Measurements from ENCODE around the gene GSTA3. TPM values are rescaled to one million over a fixed set of nuclear protein-coding genes. Genes with fewer than 3 reads are reported as not detected.
"Not testable (repeated sequence)": the region's sequence is repeated elsewhere in the genome, so short reads cannot be mapped to it uniquely, and the experiment has no call there.

GSTA3 gene
- total RNA-seq, 1 experiment from 2014 or later = not detected

DNA sequence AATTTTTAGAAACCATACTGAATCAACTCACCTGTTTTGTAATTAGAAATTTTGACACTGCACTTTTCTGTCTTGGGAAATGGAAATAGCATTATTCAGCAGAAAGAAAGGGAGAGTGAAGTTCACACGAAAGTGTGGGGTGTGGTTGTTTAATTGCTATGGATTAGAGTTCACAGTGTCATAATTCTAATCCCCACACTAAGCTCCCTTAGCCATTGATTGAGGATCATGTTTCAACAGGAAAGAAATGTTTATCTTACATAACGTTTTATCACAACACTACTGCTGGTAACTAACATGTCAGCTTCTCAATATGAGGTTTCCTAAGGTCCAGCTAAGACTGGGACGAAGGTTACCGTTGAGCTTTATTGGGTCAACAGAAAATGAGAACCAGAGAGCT lies 37.5 kb downstream of the GSTA3 start:
- intact Hi-C loops (cut with micrococcal nuclease; ENCODE audit: unreplicated experiment) = no loop called here
- no peaks in the 10 kb centered on the region for H3K9me3 ChIP-seq (ENCODE audit: control insufficient read depth, insufficient read depth, low read depth, low read length)
- DNase-seq (ENCODE audit: low read depth, low spot score) = no peak
- no peaks in the 10 kb centered on the region for H3K36me3 ChIP-seq (ENCODE audit: control insufficient read depth, insufficient read depth, low read length)
- no peaks in the 10 kb centered on the region for H3K27me3 ChIP-seq (ENCODE audit: control insufficient read depth, insufficient read depth, low read length)
- TF ChIP-seq, protein P1, sequence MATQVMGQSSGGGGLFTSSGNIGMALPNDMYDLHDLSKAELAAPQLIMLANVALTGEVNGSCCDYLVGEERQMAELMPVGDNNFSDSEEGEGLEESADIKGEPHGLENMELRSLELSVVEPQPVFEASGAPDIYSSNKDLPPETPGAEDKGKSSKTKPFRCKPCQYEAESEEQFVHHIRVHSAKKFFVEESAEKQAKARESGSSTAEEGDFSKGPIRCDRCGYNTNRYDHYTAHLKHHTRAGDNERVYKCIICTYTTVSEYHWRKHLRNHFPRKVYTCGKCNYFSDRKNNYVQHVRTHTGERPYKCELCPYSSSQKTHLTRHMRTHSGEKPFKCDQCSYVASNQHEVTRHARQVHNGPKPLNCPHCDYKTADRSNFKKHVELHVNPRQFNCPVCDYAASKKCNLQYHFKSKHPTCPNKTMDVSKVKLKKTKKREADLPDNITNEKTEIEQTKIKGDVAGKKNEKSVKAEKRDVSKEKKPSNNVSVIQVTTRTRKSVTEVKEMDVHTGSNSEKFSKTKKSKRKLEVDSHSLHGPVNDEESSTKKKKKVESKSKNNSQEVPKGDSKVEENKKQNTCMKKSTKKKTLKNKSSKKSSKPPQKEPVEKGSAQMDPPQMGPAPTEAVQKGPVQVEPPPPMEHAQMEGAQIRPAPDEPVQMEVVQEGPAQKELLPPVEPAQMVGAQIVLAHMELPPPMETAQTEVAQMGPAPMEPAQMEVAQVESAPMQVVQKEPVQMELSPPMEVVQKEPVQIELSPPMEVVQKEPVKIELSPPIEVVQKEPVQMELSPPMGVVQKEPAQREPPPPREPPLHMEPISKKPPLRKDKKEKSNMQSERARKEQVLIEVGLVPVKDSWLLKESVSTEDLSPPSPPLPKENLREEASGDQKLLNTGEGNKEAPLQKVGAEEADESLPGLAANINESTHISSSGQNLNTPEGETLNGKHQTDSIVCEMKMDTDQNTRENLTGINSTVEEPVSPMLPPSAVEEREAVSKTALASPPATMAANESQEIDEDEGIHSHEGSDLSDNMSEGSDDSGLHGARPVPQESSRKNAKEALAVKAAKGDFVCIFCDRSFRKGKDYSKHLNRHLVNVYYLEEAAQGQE (IDR thresholded peaks at IDR 0.05; ENCODE audit: insufficient read depth in 1 of 2, low read depth in 2 of 2, low read length in 1 of 2) = no peak
- TF ChIP-seq, protein P2, sequence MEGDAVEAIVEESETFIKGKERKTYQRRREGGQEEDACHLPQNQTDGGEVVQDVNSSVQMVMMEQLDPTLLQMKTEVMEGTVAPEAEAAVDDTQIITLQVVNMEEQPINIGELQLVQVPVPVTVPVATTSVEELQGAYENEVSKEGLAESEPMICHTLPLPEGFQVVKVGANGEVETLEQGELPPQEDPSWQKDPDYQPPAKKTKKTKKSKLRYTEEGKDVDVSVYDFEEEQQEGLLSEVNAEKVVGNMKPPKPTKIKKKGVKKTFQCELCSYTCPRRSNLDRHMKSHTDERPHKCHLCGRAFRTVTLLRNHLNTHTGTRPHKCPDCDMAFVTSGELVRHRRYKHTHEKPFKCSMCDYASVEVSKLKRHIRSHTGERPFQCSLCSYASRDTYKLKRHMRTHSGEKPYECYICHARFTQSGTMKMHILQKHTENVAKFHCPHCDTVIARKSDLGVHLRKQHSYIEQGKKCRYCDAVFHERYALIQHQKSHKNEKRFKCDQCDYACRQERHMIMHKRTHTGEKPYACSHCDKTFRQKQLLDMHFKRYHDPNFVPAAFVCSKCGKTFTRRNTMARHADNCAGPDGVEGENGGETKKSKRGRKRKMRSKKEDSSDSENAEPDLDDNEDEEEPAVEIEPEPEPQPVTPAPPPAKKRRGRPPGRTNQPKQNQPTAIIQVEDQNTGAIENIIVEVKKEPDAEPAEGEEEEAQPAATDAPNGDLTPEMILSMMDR (IDR thresholded peaks at IDR 0.05) = no peak
- no peak for TF ChIP-seq SIN3A (IDR thresholded peaks at IDR 0.05; ENCODE audit: borderline replicate concordance, insufficient read depth, low read depth, low read length)
- no peak for TF ChIP-seq POLR2AphosphoS5 (IDR thresholded peaks at IDR 0.05; ENCODE audit: low read depth, low read length)
- TF ChIP-seq TCF7L2 (IDR thresholded peaks at IDR 0.05; ENCODE audit: low read depth, low read length) = no peak
- no peak overlapping the region for H3K27ac ChIP-seq (ENCODE audit: low read length)
- in situ Hi-C loops (cut with HindIII; ENCODE audit: low pct_unique_long_range_greater_than_20kb, low sequenced_read_pairs) = no loop called here
- BruUV-seq (replicated peaks) = no TSS peak
- no peak for ATAC-seq
- POLR2A ChIA-PET = no interaction called here
- no peak overlapping the region for H3K4me3 ChIP-seq (ENCODE audit: low read depth in 2 of 2, low read length in 2 of 2)
- CTCF ChIA-PET = no interaction called here
- H3K4me1 ChIP-seq (ENCODE audit: control insufficient read depth, insufficient read depth, low read length) = no peaks in the 10 kb centered on the region

DNA sequence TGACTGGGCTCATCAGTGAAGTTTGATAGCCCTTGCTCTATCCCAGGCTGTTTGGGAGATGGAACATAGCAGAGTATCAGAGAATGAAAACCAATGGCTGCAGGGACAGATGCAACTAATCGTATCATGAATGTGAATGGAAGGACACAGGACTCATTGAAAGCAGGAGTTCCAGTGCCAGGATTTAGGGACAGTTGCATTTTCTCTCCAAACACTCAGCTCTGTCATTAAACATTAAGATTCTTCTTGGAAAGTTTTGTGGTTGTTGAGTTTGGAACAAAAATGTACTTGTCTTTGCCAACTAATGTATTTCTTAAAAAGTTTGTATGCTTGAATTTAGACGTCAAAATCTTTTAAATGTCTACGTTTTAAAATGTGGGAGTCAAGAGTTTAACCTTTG lies 37.9 kb downstream of the GSTA3 start:
- ChIA-PET CTCF (no interaction called here), POLR2A (no interaction called here)

DNA sequence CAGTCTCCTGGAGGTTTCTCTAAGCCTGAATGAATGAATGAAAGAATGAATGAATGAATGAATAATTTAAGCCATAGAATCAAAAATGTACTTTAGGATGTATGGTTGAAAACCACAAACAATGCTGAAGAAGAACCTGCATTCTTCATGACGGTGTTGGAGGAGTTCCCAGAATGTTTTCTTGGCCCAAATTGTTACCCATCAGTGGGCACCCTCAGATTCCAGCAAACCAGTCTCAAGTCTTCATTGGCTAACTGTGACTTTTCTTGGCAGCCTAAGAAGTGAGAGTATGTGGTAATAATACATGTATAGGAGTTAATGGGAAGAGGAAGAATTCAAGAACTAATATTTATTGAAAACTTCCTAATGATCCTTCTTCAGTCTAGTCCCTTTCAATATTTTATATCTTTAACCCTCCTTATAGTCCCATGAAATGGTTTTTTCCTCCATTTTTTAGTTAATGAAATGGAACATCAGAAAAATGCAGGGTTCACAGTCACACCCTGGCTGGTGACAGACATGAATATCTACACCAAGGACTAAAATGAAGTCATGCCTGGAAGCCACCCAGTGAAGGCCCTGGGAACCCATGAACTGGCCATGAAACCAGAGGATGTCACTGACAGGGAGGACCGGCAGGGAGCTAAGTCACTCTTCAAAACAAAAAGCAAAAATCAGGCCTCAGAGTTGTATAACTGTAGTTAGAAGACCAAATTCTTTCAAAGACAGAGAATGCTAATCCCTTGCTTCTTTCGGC lies 39.0 kb downstream of the GSTA3 start:
- CTCF ChIA-PET; BruUV-seq (replicated peaks); intact Hi-C loops (cut with micrococcal nuclease; ENCODE audit: unreplicated experiment): not testable (repeated sequence)

More for the DNA sequence above, 37.9 kb downstream of the GSTA3 start:
- intact Hi-C loops (cut with micrococcal nuclease; ENCODE audit: unreplicated experiment) = no loop called here
- Histone ChIP-seq H3K27me3 (ENCODE audit: control insufficient read depth, insufficient read depth, low read length) (no peaks in the 10 kb centered on the region), H3K36me3 (ENCODE audit: control insufficient read depth, insufficient read depth, low read length) (no peaks in the 10 kb centered on the region), H3K4me1 (ENCODE audit: control insufficient read depth, insufficient read depth, low read length) (no peaks in the 10 kb centered on the region), H3K27ac (ENCODE audit: low read length) (no peak overlapping the region), H3K4me3 (ENCODE audit: low read depth in 2 of 2, low read length in 2 of 2) (no peak overlapping the region), H3K9me3 (ENCODE audit: control insufficient read depth, insufficient read depth, low read depth, low read length) (no peaks in the 10 kb centered on the region)
- DNase-seq (ENCODE audit: low read depth, low spot score) = no peak
- TF ChIP-seq TCF7L2 (IDR thresholded peaks at IDR 0.05; ENCODE audit: low read depth, low read length) (no peak), SIN3A (IDR thresholded peaks at IDR 0.05; ENCODE audit: borderline replicate concordance, insufficient read depth, low read depth, low read length) (no peak), POLR2AphosphoS5 (IDR thresholded peaks at IDR 0.05; ENCODE audit: low read depth, low read length) (no peak)
- TF ChIP-seq, protein P1 (IDR thresholded peaks at IDR 0.05; ENCODE audit: insufficient read depth in 1 of 2, low read depth in 2 of 2, low read length in 1 of 2) = no peak
- TF ChIP-seq, protein P2 (IDR thresholded peaks at IDR 0.05) = no peak
- no peak for ATAC-seq
- in situ Hi-C loops (cut with HindIII; ENCODE audit: low pct_unique_long_range_greater_than_20kb, low sequenced_read_pairs) = no loop called here
- no TSS peak for BruUV-seq (replicated peaks)

More for the DNA sequence above, 39.0 kb downstream of the GSTA3 start:
- DNase-seq (ENCODE audit: low read depth, low spot score); H3K27me3 ChIP-seq (ENCODE audit: control insufficient read depth, insufficient read depth, low read length); H3K36me3 ChIP-seq (ENCODE audit: control insufficient read depth, insufficient read depth, low read length); in situ Hi-C loops (cut with HindIII; ENCODE audit: low pct_unique_long_range_greater_than_20kb, low sequenced_read_pairs); H3K9me3 ChIP-seq (ENCODE audit: control insufficient read depth, insufficient read depth, low read depth, low read length); H3K4me3 ChIP-seq (ENCODE audit: low read depth in 2 of 2, low read length in 2 of 2); POLR2A ChIA-PET; H3K4me1 ChIP-seq (ENCODE audit: control insufficient read depth, insufficient read depth, low read length); H3K27ac ChIP-seq (ENCODE audit: low read length); ATAC-seq: not testable (repeated sequence)
